NB4 (cell line): ENCODE data around the gene TMEM63A.
"Not testable (repeated sequence)": the region's sequence is repeated elsewhere in the genome, so short reads cannot be mapped to it uniquely, and the experiment has no call there.

ENCODE experiments used
- CTCF ChIP-seq: IDR thresholded peaks from one replicate; pipeline ENCODE4 v1.5.1; 2012; ENCODE audit warnings: low read depth, low read length
- MAX ChIP-seq: IDR thresholded peaks from 2 replicates; pipeline ENCODE4 v1.6.1; 2011; ENCODE audit warnings: low read depth, low read length
- MYC ChIP-seq: IDR thresholded peaks from 2 replicates; pipeline ENCODE4 v1.6.1; 2011; ENCODE audit warnings: low read depth, low read length
- POLR2A ChIP-seq: IDR thresholded peaks from 2 replicates; pipeline ENCODE4 v1.6.1; 2011; ENCODE audit warnings: mild to moderate bottlenecking; ENCODE audit not compliant: insufficient read length; ENCODE audit errors: extremely low read depth

- not testable (repeated sequence) for TF ChIP-seq MYC, POLR2A, CTCF, MAX
Observed at GRCh38 chr1:225810579-225811538, 71.3 kb downstream of the TMEM63A start.
